ENCODE results near the gene ZFPL1.

GRCh38 chr11:65107751-65108468, 23.9 kb downstream of the ZFPL1 start:
- TF ChIP-seq CTCF (IDR thresholded peaks at IDR 0.05; ENCODE audit: insufficient read depth, low read length, poor library complexity, severe bottlenecking) (no peak), EZH2phosphoT487 (conservative IDR thresholded peaks at IDR 0.05; ENCODE audit: low read length) (no peak)
